ENCODE results near the gene MCM9. TPM values are rescaled to one million over a fixed set of nuclear protein-coding genes. Genes with fewer than 3 reads are reported as not detected.

Gene MCM9
- polyA plus RNA-seq, 3 donors, result 9.4 to 11.9 (median 9.8) TPM

DNA sequence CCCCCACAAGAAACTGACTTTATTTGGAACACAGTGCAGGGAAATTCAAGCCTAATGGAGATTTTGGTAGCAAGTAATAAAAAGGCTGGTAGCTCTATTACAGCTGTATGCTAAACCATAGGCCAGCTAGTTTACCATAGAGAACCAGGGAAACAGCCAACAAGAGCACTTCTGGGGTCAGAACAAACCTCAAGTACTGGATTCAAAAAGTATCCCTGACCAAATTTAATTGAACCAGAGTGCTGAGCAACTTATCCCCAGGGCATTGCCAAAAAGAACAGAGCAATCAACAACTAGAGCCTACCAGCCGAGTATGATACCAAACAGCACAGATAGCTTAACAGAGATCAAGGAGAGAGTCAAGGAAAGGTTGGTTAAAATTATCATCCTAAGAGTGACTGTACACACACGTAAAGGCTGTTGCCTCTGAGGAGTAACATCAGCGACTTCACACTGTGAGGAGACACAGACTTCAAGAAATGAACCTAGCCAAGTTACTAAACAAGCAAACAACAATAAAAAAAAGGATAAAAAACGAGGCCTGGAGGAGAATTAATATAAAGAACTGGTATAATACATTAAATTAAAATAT is 52.5 kb downstream of the MCM9 start:
- Mint-ChIP-seq H3K36me3 (peaks cover 2 to 5% of the 10 kb centered on the region in 2 donors), H3K27ac (peak overlapping the region in 1 of 7 donors; percentile 54), H3K27me3 (ENCODE audit: low read depth in 3 of 3) (no peaks in the 10 kb centered on the region), H3K4me1 (peaks cover 29% of the 10 kb centered on the region), H3K9me3 (no peaks in the 10 kb centered on the region), H3K4me3 (no peak overlapping the region)
- no peak for TF ChIP-seq CTCF (IDR thresholded peaks at IDR 0.05)
- intact Hi-C loops (cut with micrococcal nuclease), result no loop called here
- no peak overlapping the region for H2AFZ ChIP-seq (ENCODE audit: insufficient read depth, low read depth, low read length, poor library complexity, severe bottlenecking)
- H3K27ac ChIP-seq (ENCODE audit: low read depth in 1 of 2, low read length in 2 of 2), result no peak overlapping the region
- no CpG with 5 or more reads among the region's 4 CpGs for WGBS (ENCODE audit: insufficient coverage)
- H3K79me2 ChIP-seq (ENCODE audit: insufficient read depth, low read length), result peaks cover 91% of the 10 kb centered on the region
- no peaks in the 10 kb centered on the region for H3K27me3 ChIP-seq (ENCODE audit: control insufficient read depth in 2 of 2, insufficient read depth in 2 of 2, low read length in 2 of 2)
- peaks cover 13 to 16% of the 10 kb centered on the region in 2 donors for H3K4me1 ChIP-seq (ENCODE audit: control insufficient read depth in 1 of 2, insufficient read depth in 2 of 2, low read length in 2 of 2)
- no peak overlapping the region for H3K9ac ChIP-seq (ENCODE audit: insufficient read depth, low read length, poor library complexity, severe bottlenecking)
- peaks cover 65% of the 10 kb centered on the region for H4K20me1 ChIP-seq (ENCODE audit: insufficient read depth, low read length)
- H3K4me3 ChIP-seq (replicated peaks in 1 of 3; ENCODE audit: low read depth in 2 of 3, low read length in 3 of 3), result no peak overlapping the region
- H3K9me3 ChIP-seq (replicated peaks in 1 of 2; ENCODE audit: control insufficient read depth in 1 of 2, insufficient read depth in 1 of 2, low read length in 2 of 2), result no peaks in the 10 kb centered on the region
- no peaks in the 10 kb centered on the region for H3K36me3 ChIP-seq (replicated peaks in 1 of 2; ENCODE audit: control insufficient read depth in 1 of 2, insufficient read depth in 2 of 2, low read length in 2 of 2)
- H3K4me2 ChIP-seq (replicated peaks; ENCODE audit: extremely low read depth, low read length, poor library complexity, severe bottlenecking), result no peak overlapping the region
- no peak for DNase-seq

DNA sequence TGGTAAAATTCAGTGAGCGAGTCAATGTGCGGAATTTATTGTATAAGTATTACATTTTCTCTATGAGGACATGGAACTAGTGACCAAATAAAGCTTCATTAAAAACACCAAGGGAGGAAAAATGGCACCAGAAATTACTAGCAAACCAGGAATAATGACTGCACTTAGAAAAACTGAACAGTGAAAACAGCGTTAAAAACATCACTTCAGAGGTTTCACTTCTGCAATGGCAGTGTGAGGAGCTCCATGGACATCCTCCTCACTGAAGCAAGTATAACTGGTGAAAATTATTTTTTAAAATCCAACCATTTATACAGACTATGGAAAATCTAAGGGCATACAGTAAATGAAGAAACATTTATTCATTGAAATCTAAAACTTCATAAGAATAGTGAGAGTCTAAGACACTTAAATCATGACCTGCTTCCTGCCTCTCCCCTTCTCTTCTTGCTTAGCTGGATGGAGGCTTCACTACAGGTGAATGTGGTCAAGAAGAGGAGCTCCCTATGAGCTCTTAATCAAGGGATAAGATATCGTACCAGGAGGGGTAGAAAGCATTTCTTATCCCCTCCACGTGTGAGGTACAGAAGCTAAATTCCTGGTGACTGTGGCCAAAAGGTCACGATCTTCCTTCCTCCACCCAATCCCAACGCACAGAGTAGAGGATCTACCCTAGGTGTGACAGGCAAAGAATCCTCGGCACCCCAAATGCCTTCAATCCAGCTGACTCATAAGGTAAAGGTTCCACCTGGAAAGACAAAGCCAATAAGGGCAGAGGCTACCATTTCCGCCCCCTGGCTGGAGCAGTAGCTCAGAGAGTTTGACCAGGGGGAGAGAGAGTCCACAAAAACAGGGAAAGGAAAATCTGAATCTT is 53.3 kb downstream of the MCM9 start:
- no peaks in the 10 kb centered on the region for H3K27me3 Mint-ChIP-seq (ENCODE audit: low read depth in 3 of 3)
- intact Hi-C loops (cut with micrococcal nuclease), result no loop called here
- peaks cover 65% of the 10 kb centered on the region for H4K20me1 ChIP-seq (ENCODE audit: insufficient read depth, low read length)
- no peaks in the 10 kb centered on the region for H3K27me3 ChIP-seq (ENCODE audit: control insufficient read depth in 2 of 2, insufficient read depth in 2 of 2, low read length in 2 of 2)
- DNase-seq, result peak in 1 of 3 donors; percentile 32
- no peak overlapping the region for H3K4me3 ChIP-seq (replicated peaks in 1 of 3; ENCODE audit: low read depth in 2 of 3, low read length in 3 of 3)
- H2AFZ ChIP-seq (ENCODE audit: insufficient read depth, low read depth, low read length, poor library complexity, severe bottlenecking), result no peak overlapping the region
- H3K27ac ChIP-seq (ENCODE audit: low read depth in 1 of 2, low read length in 2 of 2), result peak overlapping the region in 1 of 2 donors; percentile 48
- peaks cover 6 to 8% of the 10 kb centered on the region in 2 donors for H3K36me3 Mint-ChIP-seq
- H3K36me3 ChIP-seq (replicated peaks in 1 of 2; ENCODE audit: control insufficient read depth in 1 of 2, insufficient read depth in 2 of 2, low read length in 2 of 2), result peaks cover 0 to 6% of the 10 kb centered on the region in 2 donors
- no peak overlapping the region for H3K9ac ChIP-seq (ENCODE audit: insufficient read depth, low read length, poor library complexity, severe bottlenecking)
- no peak overlapping the region for H3K4me2 ChIP-seq (replicated peaks; ENCODE audit: extremely low read depth, low read length, poor library complexity, severe bottlenecking)
- no peaks in the 10 kb centered on the region for H3K9me3 ChIP-seq (replicated peaks in 1 of 2; ENCODE audit: control insufficient read depth in 1 of 2, insufficient read depth in 1 of 2, low read length in 2 of 2)
- TF ChIP-seq CTCF (IDR thresholded peaks at IDR 0.05), result no peak
- H3K9me3 Mint-ChIP-seq, result no peaks in the 10 kb centered on the region
- 100% methylated on average over 2 of the region's 9 CpGs for WGBS (ENCODE audit: insufficient coverage)
- peaks cover 24% of the 10 kb centered on the region for H3K4me1 Mint-ChIP-seq
- H3K79me2 ChIP-seq (ENCODE audit: insufficient read depth, low read length), result peaks cover 91% of the 10 kb centered on the region
- H3K4me1 ChIP-seq (ENCODE audit: control insufficient read depth in 1 of 2, insufficient read depth in 2 of 2, low read length in 2 of 2), result peaks cover 13 to 16% of the 10 kb centered on the region in 2 donors
- H3K4me3 Mint-ChIP-seq, result peak overlapping the region in 1 of 2 donors; percentile 23
- H3K27ac Mint-ChIP-seq, result peak overlapping the region in 4 of 7 donors; percentile 16 to 71 (median 22)

Data from CD14-positive monocyte (primary cell).